NB4 (cell line): ENCODE measurements around the gene MME.
"Not testable (repeated sequence)": the region's sequence is repeated elsewhere in the genome, so short reads cannot be mapped to it uniquely, and the experiment has no call there.

Experiments
- DNase-seq: peaks from one replicate; pipeline ENCODE4 v3.0.0; 2010; ENCODE audit warnings: low read depth
- H3K4me3 ChIP-seq: one replicate; pipeline ENCODE4 v1.5.1; 2011; ENCODE audit warnings: mild to moderate bottlenecking, low read depth, low read length, moderate library complexity
- MYC ChIP-seq: IDR thresholded peaks from 2 replicates; pipeline ENCODE4 v1.6.1; 2011; ENCODE audit warnings: low read depth, low read length
- POLR2A ChIP-seq: IDR thresholded peaks from 2 replicates; pipeline ENCODE4 v1.6.1; 2011; ENCODE audit warnings: mild to moderate bottlenecking; ENCODE audit not compliant: insufficient read length; ENCODE audit errors: extremely low read depth
- TF ChIP-seq, protein P1 (sequence below): IDR thresholded peaks from 2 replicates; pipeline ENCODE4 v1.6.1; 2011; ENCODE audit warnings: low read depth, low read length
- TF ChIP-seq, protein P2 (sequence below): IDR thresholded peaks from one replicate; pipeline ENCODE4 v1.5.1; 2012; ENCODE audit warnings: low read depth, low read length

MME gene

DNA sequence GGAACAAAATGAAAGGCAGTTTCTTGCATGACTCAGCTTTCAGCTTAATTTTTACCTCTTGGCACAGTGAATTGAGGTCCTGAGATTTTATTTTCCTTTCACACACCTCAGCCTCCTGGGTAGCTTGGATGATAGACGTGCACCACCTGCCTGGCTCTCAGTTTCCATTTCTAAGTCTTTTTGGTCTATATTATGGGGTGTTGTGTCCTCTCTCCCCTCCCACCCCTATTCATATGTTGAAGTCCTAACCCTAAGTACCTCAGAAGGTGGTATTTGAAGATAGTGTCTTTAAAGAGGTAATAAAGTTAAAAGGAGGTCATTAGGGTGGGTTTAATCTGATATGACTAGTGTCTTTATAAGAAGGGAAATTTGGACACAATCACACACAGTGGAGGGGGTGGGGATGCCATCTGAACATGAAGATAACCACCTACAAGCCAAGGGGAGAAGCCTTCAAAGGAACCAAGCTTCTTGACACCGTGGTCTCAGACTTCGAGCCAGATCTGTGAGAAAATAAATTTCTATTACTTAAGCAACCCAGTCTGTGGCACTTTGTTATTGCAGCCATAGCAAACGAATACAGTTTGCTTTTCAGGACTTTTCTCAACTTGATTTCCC is 128.2 kb downstream of the MME start:
- no peak for DNase-seq
- no peak overlapping the region for H3K4me3 ChIP-seq
- TF ChIP-seq MYC = no peak
- no peak for TF ChIP-seq POLR2A
- TF ChIP-seq, protein P1, sequence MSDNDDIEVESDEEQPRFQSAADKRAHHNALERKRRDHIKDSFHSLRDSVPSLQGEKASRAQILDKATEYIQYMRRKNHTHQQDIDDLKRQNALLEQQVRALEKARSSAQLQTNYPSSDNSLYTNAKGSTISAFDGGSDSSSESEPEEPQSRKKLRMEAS = no peak
- TF ChIP-seq, protein P2, sequence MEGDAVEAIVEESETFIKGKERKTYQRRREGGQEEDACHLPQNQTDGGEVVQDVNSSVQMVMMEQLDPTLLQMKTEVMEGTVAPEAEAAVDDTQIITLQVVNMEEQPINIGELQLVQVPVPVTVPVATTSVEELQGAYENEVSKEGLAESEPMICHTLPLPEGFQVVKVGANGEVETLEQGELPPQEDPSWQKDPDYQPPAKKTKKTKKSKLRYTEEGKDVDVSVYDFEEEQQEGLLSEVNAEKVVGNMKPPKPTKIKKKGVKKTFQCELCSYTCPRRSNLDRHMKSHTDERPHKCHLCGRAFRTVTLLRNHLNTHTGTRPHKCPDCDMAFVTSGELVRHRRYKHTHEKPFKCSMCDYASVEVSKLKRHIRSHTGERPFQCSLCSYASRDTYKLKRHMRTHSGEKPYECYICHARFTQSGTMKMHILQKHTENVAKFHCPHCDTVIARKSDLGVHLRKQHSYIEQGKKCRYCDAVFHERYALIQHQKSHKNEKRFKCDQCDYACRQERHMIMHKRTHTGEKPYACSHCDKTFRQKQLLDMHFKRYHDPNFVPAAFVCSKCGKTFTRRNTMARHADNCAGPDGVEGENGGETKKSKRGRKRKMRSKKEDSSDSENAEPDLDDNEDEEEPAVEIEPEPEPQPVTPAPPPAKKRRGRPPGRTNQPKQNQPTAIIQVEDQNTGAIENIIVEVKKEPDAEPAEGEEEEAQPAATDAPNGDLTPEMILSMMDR = no peak

DNA sequence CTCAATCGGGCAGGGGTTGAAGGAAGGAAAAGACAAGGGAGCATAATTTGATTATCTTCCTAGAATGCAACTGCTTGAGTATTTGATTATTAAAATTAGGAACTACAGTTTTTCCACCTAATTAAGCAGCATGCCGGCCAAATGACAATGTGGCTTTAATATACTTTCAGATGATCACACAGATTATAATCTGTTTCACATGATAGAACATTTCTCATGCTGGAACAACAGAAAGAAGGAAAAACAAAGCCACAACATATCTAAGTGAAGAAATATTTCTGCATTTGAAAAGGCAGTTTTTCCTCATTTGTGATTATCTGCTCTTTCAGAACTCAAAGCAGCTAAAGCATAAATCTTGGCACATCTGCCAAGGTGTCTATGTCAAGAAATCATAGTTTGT is 130.6 kb downstream of the MME start:
- TF ChIP-seq, protein P1 = no peak
- TF ChIP-seq POLR2A = no peak
- no peak for TF ChIP-seq MYC
- TF ChIP-seq, protein P2 = no peak
- DNase-seq = no peak
- no peak overlapping the region for H3K4me3 ChIP-seq

DNA sequence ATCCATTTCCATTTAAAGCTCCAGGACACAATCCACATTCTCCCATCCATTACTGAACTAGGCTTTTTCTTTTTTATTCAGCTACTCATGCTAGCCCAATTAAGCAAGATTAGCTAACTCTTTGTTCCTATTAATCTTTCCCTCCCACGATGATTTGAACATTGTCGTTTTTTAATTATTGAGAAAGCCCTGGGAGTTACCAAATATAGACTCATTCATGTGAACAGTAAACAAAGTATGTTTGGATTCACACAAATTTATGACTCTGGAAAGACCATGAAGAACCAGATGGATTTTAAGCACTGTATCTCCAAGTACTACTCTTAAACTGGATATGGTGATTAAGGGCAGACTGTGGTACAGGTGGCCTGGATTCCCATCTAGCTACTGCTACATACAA is 131.1 kb downstream of the MME start:
- DNase-seq = no peak
- TF ChIP-seq MYC (no peak), POLR2A (no peak)
- TF ChIP-seq, protein P1 = no peak
- TF ChIP-seq, protein P2 = no peak
- H3K4me3 ChIP-seq = no peak overlapping the region

GRCh38 chr3:155211940-155212339 is 131.8 kb downstream of the MME start:
- DNase-seq = no peak
- TF ChIP-seq, protein P1 = no peak
- TF ChIP-seq POLR2A (no peak), MYC (no peak)
- TF ChIP-seq, protein P2 = no peak
- no peak overlapping the region for H3K4me3 ChIP-seq

DNA sequence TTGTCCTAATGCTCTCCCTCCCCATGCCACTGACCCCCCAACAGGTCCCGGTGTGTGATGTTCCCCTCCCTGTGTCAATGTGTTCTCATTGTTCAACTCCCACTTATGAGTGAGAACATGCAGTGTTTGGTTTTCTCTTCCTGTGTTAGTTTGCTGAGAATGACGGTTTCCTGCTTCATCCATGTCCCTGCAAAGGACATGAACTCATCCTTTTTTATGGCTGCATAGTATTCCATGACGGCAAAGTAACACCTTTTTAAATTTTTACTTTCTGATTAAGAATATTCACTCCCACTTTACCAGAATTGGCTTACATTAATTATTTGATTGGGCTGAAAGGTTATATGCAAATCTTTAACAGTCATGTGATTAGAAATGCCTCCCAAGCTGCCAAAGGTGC is 135.9 kb downstream of the MME start:
- not testable (repeated sequence) for DNase-seq, H3K4me3 ChIP-seq

- H3K4me3 ChIP-seq = no peak overlapping the region
- TF ChIP-seq, protein P2 = no peak
- TF ChIP-seq MYC (no peak), POLR2A (no peak)
- TF ChIP-seq, protein P1 = no peak
- no peak for DNase-seq
Measured at GRCh38 chr3:155217591-155217990, 137.5 kb downstream of the MME start.
